SU-DHL-6 (cell line): Measurements from ENCODE around the gene PDE4D.

ENCODE experiments used
- EZH2phosphoT487 ChIP-seq: fragments of 200-600 bp; sonication (generic), shearing (Covaris generic); conservative IDR thresholded peaks from 2 replicates; pipeline ENCODE4 v1.6.1; 2018; ENCODE audit warnings: mild to moderate bottlenecking, antibody characterized with exemption, low read length, moderate library complexity, mixed read lengths
- TF ChIP-seq, protein P1 (sequence below): fragments of 200-600 bp; sonication (generic); IDR thresholded peaks from one replicate; pipeline ENCODE4 v1.5.1; 2017; ENCODE audit warnings: antibody characterized with exemption, mild to moderate bottlenecking, low read length, moderate library complexity; ENCODE audit not compliant: insufficient read depth, poor library complexity, severe bottlenecking

DNA sequence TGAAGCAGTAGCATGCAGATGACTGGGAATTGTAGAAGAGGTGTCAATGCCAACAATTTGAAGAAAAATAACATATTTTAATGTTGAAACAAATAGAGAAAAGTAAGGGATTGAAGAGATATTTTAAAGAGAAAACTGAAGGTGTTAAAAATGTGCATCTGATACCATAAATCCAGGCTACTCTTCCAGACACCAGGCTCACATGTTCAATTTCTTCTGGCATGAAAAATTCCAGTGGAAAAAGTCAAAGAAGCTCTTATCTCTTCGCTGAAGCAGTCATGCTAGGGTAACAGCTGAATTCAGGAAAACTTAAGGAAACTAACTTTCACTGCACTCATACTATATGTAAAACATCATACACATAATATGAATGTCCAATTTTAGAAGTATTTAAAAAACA lies 335.0 kb downstream of the PDE4D start:
- TF ChIP-seq, protein P1, sequence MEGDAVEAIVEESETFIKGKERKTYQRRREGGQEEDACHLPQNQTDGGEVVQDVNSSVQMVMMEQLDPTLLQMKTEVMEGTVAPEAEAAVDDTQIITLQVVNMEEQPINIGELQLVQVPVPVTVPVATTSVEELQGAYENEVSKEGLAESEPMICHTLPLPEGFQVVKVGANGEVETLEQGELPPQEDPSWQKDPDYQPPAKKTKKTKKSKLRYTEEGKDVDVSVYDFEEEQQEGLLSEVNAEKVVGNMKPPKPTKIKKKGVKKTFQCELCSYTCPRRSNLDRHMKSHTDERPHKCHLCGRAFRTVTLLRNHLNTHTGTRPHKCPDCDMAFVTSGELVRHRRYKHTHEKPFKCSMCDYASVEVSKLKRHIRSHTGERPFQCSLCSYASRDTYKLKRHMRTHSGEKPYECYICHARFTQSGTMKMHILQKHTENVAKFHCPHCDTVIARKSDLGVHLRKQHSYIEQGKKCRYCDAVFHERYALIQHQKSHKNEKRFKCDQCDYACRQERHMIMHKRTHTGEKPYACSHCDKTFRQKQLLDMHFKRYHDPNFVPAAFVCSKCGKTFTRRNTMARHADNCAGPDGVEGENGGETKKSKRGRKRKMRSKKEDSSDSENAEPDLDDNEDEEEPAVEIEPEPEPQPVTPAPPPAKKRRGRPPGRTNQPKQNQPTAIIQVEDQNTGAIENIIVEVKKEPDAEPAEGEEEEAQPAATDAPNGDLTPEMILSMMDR = no peak
- no peak for TF ChIP-seq EZH2phosphoT487
